BE2C (cell line): Measurements from ENCODE around the gene ENTPD6.
"Not testable (repeated sequence)": the region's sequence is repeated elsewhere in the genome, so short reads cannot be mapped to it uniquely, and the experiment has no call there.

ENCODE experiments used
- DNase-seq: peaks from one replicate; pipeline ENCODE4 v3.0.0-alpha.2; 2020
- H3K27me3 ChIP-seq: fragments of 250-450 bp; sonication (Bioruptor Pico); 2 replicates; pipeline ENCODE4 v1.5.1; 2020; ENCODE audit warnings: mild to moderate bottlenecking
- H3K36me3 ChIP-seq: fragments of 250-450 bp; sonication (Bioruptor Pico); 2 replicates; pipeline ENCODE4 v1.5.1; 2020; ENCODE audit warnings: mild to moderate bottlenecking
- H3K4me1 ChIP-seq: fragments of 250-450 bp; sonication (Bioruptor Pico); 2 replicates; pipeline ENCODE4 v1.5.1; 2020
- H3K4me3 ChIP-seq: 2 replicates; pipeline ENCODE4 v1.5.1; 2011; ENCODE audit warnings: low read depth, low read length
- H3K9me3 ChIP-seq: fragments of 250-450 bp; sonication (Bioruptor Pico); 2 replicates; pipeline ENCODE4 v1.5.1; 2020
- TF ChIP-seq, protein P1 (sequence below): IDR thresholded peaks from 2 replicates; pipeline ENCODE4 v1.5.1; 2012; ENCODE audit warnings: mild to moderate bottlenecking, low read depth, low read length

ENTPD6 gene

DNA sequence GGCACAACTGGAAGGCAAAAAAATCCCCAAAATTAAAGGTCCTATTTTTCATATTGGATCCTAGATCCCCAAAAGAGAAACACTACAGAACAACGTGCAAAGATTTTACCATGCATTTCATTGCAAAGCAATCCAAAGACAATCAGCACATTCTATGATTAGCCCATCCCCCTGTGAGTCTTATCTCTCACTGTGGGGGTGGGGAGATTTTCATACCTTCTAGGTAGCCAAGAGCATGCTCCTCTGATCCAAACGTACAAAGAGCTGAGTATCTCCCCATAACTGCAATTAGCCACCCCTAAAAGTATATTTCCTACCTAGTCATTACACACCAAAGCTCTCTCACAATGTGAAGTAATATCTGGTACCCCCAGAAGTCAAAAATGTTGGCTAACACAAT, 22.2 kb upstream of the ENTPD6 start:
- no peak overlapping the region for H3K4me3 ChIP-seq
- TF ChIP-seq, protein P1, sequence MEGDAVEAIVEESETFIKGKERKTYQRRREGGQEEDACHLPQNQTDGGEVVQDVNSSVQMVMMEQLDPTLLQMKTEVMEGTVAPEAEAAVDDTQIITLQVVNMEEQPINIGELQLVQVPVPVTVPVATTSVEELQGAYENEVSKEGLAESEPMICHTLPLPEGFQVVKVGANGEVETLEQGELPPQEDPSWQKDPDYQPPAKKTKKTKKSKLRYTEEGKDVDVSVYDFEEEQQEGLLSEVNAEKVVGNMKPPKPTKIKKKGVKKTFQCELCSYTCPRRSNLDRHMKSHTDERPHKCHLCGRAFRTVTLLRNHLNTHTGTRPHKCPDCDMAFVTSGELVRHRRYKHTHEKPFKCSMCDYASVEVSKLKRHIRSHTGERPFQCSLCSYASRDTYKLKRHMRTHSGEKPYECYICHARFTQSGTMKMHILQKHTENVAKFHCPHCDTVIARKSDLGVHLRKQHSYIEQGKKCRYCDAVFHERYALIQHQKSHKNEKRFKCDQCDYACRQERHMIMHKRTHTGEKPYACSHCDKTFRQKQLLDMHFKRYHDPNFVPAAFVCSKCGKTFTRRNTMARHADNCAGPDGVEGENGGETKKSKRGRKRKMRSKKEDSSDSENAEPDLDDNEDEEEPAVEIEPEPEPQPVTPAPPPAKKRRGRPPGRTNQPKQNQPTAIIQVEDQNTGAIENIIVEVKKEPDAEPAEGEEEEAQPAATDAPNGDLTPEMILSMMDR: no peak
- H3K36me3 ChIP-seq: no peaks in the 10 kb centered on the region
- no peak for DNase-seq
- no peaks in the 10 kb centered on the region for H3K27me3 ChIP-seq
- H3K9me3 ChIP-seq: no peaks in the 10 kb centered on the region
- H3K4me1 ChIP-seq: no peaks in the 10 kb centered on the region

DNA sequence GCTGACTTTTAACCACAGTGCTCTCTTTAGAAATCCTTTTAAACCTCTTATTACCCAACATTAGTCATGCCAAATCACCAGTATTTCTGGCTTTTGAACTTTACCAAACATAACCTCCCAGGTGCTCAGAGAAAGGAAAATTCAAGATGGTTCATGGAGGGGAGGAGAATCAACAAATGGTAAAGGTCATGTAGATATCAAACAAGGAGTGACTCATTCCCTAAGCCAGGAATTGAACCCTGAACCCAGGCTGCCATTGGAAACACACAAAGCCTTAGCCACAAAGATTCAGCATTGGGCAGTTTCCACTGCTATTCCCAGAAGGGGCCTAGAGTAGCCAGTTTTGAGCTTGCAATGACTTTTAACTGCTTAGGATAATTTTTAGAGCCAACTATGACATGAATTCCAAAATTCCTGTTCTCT, 21.6 kb upstream of the ENTPD6 start:
- DNase-seq: no peak
- Histone ChIP-seq H3K4me3 (no peak overlapping the region), H3K4me1 (no peaks in the 10 kb centered on the region), H3K36me3 (no peaks in the 10 kb centered on the region), H3K9me3 (no peaks in the 10 kb centered on the region), H3K27me3 (no peaks in the 10 kb centered on the region)
- TF ChIP-seq, protein P1: no peak

DNA sequence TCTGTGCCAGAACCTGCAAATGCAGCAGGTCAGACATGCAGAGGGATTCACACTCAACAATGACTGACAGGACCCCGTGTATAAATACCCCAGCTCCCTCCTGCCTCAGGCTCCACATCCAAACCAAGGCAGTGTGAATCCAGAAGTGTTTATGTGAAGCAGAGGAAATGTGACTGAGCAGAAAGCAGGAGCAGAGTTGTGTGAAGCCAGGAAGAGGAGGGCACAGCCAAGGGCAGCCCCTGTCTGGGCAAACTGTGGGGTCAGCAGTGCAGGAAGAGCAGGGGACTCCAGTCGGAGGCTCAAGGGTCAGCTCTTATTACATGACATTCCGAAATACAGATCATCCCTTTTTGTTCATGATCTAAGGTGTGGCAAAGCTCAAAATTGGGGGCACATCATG, 19.3 kb upstream of the ENTPD6 start:
- TF ChIP-seq, protein P1: no peak

DNA sequence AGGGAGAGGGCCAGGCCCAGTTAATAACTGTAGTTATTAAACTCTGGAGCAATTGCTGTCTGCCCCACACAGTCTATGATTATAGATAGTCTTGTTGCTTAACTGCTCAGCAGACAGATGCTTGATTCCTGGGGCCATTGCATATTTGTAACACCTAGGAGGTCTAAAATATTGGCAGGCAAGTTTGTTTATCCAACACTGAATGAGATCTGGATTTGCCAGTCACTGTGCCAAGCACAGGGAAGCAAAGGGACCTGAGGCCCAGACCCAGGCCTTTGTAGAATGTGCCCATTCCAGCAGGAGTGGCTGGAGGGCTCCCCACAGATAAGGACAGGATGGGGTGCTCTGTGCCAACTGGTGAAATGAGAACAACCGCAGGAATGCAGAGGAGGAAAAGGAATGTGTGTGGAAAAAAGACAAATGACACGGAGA, 17.6 kb upstream of the ENTPD6 start:
- TF ChIP-seq, protein P1: no peak
- no peak for DNase-seq
- no peaks in the 10 kb centered on the region for H3K4me1 ChIP-seq

More for the DNA sequence above, 19.3 kb upstream of the ENTPD6 start:
- no peaks in the 10 kb centered on the region for H3K36me3 ChIP-seq
- H3K4me1 ChIP-seq: no peaks in the 10 kb centered on the region
- no peaks in the 10 kb centered on the region for H3K27me3 ChIP-seq
- DNase-seq: no peak
- no peak overlapping the region for H3K4me3 ChIP-seq
- no peaks in the 10 kb centered on the region for H3K9me3 ChIP-seq

DNA sequence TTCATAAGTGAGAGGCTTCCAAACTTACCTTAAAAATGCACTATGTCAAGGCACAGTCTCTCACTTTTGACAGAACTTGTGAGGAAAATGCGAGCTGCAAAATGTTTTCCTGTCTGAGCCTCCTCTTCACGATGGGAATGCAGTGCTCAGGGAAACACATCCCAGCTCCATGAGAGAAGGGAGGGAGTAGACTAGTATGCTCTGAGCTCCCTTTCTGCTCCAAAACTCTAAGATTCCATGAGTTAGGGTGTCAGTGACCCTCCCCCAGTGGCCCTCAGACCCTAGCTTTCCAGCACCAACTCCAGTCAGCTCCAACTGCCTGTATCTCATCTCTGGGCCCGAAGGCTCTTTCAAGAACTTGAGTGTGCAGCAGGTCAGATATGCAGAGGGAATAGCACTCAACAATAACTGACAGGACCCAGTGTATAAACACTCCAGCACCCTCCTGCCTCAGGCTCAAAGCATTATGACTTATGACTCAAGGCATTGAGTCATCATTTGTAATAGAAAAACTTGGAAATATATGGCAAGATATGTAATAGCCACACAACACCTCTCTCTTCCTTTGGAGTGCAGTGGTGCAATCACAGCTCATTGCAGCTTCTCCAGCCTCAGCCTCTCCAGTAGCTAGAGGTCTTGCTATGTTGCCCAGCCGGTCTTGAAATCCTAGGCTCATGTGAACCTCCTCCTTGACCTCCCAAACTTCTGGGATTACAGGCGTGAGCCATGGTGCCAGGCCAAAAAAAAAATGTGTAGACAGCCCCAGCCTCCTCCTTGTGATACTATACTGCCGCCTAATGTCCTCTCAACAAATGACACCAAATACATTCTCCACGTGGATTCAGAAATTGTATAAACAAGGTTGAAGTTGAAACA, 16.7 kb upstream of the ENTPD6 start:
- TF ChIP-seq, protein P1: peak; percentile 88
- DNase-seq: peak; percentile 26
- no peaks in the 10 kb centered on the region for H3K27me3 ChIP-seq
- no peaks in the 10 kb centered on the region for H3K4me1 ChIP-seq
- no peak overlapping the region for H3K4me3 ChIP-seq
- H3K9me3 ChIP-seq: no peaks in the 10 kb centered on the region
- no peaks in the 10 kb centered on the region for H3K36me3 ChIP-seq

More for the DNA sequence above, 17.6 kb upstream of the ENTPD6 start:
- Histone ChIP-seq H3K36me3 (no peaks in the 10 kb centered on the region), H3K4me3 (no peak overlapping the region), H3K9me3 (no peaks in the 10 kb centered on the region), H3K27me3 (no peaks in the 10 kb centered on the region)

DNA sequence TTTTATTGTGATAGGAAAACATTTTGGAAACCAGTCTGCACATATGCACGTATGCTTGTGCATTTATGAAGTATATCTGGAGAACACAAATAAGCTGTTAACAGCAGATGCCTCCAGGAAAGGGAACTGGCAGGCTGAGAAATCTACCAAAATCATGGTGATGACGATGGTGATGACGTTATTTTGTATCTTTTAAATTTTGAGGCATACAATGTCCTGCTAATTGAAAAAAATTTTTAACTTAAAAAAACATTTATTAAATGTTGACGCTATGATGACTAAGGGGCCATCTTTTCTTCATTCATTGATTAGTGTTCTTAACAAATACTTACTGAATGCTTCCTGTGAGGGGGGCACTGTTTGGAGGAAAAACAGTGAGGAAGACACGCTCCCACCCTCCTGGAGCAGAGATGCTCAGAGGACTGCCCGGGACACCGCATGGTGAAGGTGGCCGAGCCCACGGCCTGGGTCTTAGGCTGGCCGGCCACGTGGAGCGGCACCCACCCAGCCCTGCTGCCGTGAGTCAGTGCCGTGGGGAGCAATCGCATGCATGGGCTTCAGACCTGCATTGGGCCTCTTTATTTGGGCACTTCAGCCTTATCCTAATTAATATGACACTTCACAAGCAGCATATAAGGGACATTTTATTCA, 15.9 kb upstream of the ENTPD6 start:
- no peak for DNase-seq
- no peaks in the 10 kb centered on the region for H3K4me1 ChIP-seq
- TF ChIP-seq, protein P1: no peak
- no peaks in the 10 kb centered on the region for H3K36me3 ChIP-seq
- no peak overlapping the region for H3K4me3 ChIP-seq
- no peaks in the 10 kb centered on the region for H3K9me3 ChIP-seq
- no peaks in the 10 kb centered on the region; the same call in 1 of the 2 replicates for H3K27me3 ChIP-seq

DNA sequence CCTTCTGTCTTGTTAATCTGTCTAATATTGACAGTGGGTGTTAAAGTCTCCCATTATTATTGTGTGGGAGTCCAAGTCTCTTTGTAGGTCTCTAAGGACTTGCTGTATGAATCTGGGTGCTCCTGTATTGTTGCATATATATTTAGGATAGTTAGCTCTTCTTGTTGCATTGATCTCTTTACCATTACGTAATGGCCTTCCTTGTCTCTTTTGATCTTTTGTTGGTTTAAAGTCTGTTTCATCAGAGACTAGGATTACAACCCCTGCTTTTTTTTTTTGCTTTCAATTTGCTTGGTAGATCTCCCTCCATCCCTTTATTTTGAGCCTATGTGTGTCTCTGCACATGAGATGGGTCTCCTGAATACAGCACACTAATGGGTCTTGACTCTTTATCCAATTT, 11.1 kb upstream of the ENTPD6 start:
- H3K36me3 ChIP-seq, H3K9me3 ChIP-seq, H3K4me1 ChIP-seq: not testable (repeated sequence)

More for the DNA sequence above, 11.1 kb upstream of the ENTPD6 start:
- DNase-seq, H3K4me3 ChIP-seq, H3K27me3 ChIP-seq: not testable (repeated sequence)
